Astrocyte of the spinal cord (primary cell): ENCODE data around the gene LTA.

Experiments
- DNase-seq: peaks from one replicate; pipeline ENCODE4 v3.0.0; 2011; ENCODE audit warnings: low read depth, low spot score
- H3K4me3 ChIP-seq: 2 replicates; pipeline ENCODE4 v1.5.1; 2011; ENCODE audit warnings: low read depth, mild to moderate bottlenecking, low read length, moderate library complexity
- in situ Hi-C: cut with HindIII; loops from 2 replicates; pipeline ENCODE4 v1.10.0; 2017; ENCODE audit warnings: low sequenced_read_pairs
- TF ChIP-seq, protein P1 (sequence below): IDR thresholded peaks from 2 replicates; pipeline ENCODE4 v1.5.1; 2012; ENCODE audit warnings: low read depth, mild to moderate bottlenecking, low read length, inconsistent platforms

The LTA gene

DNA sequence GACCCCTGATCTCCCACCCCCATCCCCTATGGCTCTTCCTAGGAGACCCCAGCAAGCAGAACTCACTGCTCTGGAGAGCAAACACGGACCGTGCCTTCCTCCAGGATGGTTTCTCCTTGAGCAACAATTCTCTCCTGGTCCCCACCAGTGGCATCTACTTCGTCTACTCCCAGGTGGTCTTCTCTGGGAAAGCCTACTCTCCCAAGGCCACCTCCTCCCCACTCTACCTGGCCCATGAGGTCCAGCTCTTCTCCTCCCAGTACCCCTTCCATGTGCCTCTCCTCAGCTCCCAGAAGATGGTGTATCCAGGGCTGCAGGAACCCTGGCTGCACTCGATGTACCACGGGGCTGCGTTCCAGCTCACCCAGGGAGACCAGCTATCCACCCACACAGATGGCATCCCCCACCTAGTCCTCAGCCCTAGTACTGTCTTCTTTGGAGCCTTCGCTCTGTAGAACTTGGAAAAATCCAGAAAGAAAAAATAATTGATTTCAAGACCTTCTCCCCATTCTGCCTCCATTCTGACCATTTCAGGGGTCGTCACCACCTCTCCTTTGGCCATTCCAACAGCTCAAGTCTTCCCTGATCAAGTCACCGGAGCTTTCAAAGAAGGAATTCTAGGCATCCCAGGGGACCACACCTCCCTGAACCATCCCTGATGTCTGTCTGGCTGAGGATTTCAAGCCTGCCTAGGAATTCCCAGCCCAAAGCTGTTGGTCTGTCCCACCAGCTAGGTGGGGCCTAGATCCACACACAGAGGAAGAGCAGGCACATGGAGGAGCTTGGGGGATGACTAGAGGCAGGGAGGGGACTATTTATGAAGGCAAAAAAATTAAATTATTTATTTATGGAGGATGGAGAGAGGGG, 1.4 kb downstream of the LTA start:
- no peak overlapping the region for H3K4me3 ChIP-seq
- DNase-seq, result no peak
- TF ChIP-seq, protein P1, sequence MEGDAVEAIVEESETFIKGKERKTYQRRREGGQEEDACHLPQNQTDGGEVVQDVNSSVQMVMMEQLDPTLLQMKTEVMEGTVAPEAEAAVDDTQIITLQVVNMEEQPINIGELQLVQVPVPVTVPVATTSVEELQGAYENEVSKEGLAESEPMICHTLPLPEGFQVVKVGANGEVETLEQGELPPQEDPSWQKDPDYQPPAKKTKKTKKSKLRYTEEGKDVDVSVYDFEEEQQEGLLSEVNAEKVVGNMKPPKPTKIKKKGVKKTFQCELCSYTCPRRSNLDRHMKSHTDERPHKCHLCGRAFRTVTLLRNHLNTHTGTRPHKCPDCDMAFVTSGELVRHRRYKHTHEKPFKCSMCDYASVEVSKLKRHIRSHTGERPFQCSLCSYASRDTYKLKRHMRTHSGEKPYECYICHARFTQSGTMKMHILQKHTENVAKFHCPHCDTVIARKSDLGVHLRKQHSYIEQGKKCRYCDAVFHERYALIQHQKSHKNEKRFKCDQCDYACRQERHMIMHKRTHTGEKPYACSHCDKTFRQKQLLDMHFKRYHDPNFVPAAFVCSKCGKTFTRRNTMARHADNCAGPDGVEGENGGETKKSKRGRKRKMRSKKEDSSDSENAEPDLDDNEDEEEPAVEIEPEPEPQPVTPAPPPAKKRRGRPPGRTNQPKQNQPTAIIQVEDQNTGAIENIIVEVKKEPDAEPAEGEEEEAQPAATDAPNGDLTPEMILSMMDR, result no peak
- in situ Hi-C loops, result no loop called here

DNA sequence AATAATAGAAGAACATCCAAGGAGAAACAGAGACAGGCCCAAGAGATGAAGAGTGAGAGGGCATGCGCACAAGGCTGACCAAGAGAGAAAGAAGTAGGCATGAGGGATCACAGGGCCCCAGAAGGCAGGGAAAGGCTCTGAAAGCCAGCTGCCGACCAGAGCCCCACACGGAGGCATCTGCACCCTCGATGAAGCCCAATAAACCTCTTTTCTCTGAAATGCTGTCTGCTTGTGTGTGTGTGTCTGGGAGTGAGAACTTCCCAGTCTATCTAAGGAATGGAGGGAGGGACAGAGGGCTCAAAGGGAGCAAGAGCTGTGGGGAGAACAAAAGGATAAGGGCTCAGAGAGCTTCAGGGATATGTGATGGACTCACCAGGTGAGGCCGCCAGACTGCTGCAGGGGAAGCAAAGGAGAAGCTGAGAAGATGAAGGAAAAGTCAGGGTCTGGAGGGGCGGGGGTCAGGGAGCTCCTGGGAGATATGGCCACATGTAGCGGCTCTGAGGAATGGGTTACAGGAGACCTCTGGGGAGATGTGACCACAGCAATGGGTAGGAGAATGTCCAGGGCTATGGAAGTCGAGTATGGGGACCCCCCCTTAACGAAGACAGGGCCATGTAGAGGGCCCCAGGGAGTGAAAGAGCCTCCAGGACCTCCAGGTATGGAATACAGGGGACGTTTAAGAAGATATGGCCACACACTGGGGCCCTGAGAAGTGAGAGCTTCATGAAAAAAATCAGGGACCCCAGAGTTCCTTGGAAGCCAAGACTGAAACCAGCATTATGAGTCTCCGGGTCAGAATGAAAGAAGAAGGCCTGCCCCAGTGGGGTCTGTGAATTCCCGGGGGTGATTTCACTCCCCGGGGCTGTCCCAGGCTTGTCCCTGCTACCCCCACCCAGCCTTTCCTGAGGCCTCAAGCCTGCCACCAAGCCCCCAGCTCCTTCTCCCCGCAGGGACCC, 2.3 kb downstream of the LTA start:
- DNase-seq, result no peak
- in situ Hi-C loops, result no loop called here
- H3K4me3 ChIP-seq, result no peak overlapping the region
- TF ChIP-seq, protein P1, result no peak

DNA sequence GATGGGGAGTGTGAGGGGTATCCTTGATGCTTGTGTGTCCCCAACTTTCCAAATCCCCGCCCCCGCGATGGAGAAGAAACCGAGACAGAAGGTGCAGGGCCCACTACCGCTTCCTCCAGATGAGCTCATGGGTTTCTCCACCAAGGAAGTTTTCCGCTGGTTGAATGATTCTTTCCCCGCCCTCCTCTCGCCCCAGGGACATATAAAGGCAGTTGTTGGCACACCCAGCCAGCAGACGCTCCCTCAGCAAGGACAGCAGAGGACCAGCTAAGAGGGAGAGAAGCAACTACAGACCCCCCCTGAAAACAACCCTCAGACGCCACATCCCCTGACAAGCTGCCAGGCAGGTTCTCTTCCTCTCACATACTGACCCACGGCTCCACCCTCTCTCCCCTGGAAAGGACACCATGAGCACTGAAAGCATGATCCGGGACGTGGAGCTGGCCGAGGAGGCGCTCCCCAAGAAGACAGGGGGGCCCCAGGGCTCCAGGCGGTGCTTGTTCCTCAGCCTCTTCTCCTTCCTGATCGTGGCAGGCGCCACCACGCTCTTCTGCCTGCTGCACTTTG, 3.3 kb downstream of the LTA start, which contains the start of gene TNF:
Gene TNF, plus strand, starts transcription at position 231 of the 567 bp plus-strand sequence. Its CDS starts 177 bp downstream, at position 408.
- H3K4me3 ChIP-seq, result no peak within 1 kb of the TSS
- in situ Hi-C loops, result no loop called here
- TF ChIP-seq, protein P1, result no peak
- no peak for DNase-seq

- no peak overlapping the region for H3K4me3 ChIP-seq
- DNase-seq, result no peak
- TF ChIP-seq, protein P1, result no peak
- in situ Hi-C loops, result no loop called here
These were observed 4.0 kb downstream of the LTA start for GRCh38 chr6:31575952-31576685.

GRCh38 chr6:31576897-31577578, 4.9 kb downstream of the LTA start:
- no peak for DNase-seq
- TF ChIP-seq, protein P1, result no peak
- in situ Hi-C loops, result no loop called here
- H3K4me3 ChIP-seq, result no peak overlapping the region
